AG08396 (cell line): ENCODE results near the gene ADORA1.

Experiments used
- DNase-seq: peaks from one replicate; pipeline ENCODE4 v3.0.0; 2012; ENCODE audit warnings: low spot score, mixed read lengths

The ADORA1 gene

DNA sequence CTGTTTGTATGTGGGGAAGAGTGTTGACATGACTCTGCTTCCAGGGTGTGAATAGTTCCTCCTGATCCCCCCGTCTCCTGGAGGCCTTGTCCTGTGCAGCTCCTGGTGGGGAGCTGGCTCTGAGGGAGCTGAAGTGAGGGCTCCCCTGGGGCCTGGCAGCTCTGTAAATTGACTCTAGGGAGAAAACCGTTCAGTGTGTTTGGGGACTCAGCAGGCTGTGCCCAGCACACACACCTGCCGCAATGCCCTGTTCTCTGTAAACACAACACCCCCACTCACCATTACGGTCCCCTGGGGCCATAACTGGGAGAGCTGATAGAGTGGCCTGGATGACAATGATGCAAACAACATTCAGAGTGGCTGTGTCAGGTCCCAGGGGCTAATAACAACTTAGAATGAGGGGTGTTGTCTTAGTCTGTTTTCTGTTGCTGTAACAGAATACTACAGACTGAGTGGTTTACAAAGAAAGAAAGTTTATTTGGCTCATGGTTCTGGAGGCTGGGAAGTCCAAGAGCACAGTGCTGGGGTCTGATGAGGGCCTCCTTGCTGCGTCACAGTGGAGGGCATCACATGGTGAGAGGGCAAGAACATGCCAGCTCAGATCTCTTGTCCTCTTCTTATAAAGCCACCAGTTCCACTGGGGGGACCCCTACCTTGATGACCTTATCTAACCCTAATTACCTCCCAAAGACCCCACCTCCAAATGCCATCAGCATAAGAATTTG is 15.3 kb downstream of the ADORA1 start:
- no peak for DNase-seq

DNA sequence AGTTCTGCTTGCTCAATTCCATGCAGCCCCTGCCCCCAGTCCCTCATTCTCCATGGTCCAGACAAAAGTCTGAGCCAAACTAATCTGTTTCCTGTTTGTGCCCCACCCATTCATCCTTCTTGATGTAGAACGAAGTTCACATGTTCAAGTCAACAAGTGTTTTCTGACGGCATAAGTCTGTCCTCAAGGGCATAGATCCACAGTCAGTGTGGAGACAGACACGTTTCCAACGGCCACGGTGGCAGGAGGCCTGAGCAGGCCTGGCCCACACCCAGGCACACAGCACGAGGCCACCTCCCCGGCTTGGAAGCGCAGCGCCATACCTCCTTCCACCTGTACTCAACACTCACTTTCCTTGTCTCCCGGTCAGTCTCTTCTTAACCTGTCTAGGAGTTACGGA is 16.1 kb downstream of the ADORA1 start:
- no peak for DNase-seq

DNA sequence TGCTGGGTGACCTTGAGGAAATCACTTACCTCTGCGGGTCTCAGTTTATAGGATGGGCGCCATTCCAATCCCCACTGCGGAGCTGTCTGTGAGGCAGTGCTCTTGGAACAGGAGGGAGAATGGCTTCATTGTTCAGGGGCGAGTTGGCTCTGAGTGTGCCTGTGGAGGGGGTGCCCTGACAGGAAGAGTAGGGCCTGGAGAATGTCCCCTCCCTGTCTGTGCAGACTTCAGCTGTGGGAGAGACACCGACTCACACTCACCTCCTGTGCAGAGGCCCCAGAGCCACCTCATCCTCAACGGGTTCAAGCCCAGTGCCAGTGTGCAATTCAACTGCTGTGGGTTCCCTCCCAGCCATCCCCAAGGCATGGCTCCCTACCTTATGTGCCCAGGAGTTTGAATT is 17.1 kb downstream of the ADORA1 start:
- no peak for DNase-seq

DNA sequence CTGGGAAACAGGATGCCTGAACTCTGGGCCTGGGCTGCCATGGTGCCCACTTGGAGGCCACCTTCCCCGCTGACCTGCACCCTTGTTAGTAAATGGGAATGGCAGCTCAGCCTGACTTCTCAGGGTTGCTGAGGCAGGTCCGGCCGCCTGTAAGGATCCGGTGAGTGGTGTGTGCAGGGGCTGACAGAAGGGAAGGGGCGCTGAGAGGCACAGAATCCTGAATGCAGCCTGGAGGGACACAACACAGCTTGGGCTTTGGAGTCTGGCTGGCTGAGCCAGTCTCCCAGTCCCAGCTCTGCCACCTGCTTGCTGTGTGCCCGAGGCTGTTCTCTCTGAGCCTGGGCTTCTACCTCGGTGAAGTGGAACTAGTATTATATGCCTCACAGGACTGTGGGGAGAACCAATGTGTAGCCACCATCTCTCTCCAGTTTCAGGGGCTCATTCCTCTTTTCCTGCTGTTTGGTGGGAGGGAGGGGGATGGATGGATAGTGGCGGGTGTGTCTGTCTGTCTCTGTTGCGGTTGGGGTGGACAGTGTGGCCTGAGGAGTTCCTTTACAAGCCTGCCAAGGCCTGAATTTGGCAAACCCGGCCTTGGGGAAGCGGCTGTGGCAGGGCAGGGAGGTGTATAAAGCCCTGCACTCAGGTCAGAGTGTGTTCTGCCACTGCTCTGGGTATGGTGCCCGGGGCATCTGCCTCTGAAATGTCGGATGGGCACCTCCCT is 18.0 kb downstream of the ADORA1 start:
- DNase-seq: no peak

DNA sequence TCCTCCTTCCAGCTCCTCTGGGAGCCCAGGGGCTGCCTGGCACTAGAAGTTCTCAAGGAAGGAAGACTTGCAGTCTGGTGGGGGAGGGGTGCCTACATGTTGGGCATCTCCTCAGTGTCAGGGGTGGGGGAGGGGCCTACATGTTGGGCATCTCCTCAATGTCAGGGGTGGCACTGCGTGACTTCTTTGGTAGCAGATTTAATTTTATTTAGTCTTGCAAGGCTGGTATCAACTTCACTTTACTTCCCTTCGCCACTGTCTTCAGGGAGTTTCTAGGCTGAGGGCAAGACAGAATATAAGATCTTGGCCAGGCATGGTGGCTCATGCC is 18.5 kb downstream of the ADORA1 start:
- no peak for DNase-seq

DNA sequence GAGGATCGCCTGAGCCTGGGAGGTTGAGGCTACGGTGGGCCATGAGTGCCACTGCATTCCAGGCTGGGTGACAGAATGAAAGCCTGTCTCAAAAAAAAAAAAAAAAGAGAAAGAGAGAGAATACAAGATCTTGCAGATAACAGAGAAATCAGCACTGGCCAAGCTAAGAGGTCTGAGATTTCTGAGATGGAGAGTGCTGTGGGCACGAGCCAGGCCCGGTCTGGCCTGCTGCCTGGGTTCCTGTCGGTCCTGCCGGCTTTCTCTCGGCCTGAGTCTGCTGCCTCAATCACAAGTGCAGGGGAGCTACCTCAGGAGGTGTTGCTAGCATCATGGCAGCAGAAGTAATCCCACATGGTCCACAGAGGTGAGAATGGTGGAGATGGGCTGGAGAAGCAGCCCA is 19.0 kb downstream of the ADORA1 start:
- no peak for DNase-seq

DNA sequence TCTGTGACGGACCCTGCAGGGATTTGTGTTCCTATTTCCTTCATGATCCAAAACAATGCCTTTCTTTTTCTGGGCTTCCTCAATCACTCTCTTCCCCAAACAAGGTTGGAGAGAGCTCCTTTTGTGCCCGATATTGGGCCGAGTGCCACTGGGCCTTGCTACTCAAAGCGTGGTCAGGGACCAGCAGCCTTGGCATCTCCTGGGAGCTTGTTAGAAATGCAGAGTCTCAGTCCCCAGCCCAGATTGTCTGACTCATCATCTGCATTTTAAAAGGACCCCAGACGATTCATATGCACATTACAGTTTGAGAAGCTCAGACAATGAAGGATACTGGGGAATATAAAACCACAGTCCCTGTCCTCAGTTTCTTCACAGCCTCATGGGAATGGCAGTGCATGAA is 19.9 kb downstream of the ADORA1 start:
- no peak for DNase-seq

DNA sequence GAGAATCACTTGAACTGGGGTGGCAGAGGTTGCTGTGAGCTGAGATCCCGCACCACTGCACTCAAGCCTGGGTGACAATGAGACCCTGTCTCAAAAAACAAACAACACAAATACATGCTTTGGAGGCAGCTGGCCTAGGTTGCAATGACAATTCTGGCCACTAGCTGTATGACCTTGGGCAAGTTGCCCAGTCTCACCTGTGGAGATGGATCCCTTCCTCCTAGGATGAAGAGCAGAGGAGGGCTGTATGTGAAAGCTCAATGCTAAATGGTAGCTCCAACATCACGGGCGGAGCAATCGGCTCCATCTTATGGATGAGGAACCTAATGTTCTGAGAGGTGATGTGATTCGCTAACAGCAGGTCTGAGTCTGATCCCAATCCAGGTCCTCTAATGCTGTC is 20.6 kb downstream of the ADORA1 start:
- no peak for DNase-seq

DNA sequence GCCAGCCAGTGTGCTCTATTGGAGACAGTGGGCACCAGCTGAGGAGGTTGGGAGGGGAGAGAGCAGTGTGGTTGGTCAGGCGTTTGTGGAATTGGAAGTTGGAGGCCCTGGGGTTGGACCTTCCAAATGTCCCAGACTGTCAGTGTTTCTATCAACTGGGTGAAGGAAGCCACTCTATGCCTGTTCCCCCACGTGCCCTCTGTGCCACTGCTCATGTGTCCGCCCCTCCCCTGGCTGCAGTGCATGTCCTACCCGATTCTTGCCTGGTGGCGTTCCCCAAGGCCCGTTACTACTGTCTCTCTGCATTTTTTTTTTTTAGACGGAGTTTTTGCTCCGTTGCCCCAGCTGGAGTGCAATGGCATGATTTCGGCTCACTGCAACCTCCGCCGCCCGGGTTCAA is 21.1 kb downstream of the ADORA1 start:
- no peak for DNase-seq

DNA sequence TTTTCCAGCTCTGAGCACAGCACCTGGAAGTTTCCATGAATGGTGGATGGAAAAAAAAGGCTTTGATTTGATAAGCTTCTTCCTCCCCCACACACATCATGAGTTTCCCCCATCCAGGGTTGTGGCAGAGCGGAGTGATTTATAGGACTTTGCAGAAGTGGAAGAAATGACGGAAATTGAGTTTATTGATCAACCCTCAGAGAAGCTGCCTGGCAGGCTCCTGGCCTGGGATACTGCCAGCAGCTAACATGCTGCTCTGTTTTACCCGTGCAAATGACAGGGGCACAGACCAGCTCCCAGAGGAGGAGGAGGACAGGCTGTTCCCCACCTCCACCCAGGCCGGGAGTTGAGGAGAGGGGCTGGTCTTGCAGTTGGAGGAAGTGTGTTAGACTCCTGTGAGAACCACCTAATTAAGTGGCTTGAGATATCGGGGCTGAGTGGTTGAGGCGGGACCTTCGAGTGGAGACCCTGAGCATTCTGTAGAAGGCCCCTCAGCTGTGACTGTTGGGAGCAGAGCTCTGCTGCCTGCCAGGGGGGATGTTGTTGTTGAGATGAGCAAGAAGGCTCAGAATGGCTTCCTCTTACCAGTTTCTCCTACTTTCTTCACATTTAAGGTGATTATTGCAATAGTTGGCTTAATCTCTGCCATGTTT is 21.8 kb downstream of the ADORA1 start:
- DNase-seq: no peak

DNA sequence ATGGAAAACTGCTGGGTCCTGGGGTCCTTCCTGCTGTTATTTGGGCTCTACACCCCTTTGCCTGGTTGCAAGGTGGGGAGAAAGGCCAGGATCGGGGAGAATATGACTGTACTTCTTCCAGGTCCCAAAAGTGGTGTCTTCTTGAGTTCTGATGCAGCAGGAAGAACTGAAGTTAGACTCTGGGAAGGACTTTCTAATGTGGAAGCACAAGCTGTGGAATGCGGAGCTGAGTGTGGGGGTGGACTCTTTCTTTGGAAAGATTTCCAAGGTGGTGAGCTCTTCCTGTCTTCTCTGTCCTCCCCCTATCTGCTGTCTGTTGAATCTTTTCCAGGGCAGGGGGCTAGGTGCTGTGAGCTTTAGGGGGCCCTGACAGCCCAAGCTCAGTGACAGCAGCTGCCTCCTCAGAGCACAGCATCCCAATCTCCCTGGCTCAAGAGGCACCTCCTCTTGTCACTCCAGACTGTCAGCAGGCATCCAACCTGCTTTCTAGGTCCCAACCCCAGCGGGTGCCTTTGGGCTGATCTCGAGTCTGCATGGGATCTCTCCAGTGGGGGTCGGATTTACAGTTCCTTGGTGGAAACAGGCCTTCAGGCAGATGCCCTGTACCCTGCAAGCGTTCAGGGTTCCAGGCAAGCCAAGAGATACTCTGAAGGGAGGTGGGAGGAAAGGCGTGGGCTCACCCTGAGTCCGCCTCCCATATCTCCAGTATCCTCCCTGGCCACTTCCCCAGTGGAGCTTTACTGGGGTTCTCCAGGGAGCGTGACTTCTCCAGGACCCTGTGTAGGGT is 23.2 kb downstream of the ADORA1 start:
- DNase-seq: no peak

DNA sequence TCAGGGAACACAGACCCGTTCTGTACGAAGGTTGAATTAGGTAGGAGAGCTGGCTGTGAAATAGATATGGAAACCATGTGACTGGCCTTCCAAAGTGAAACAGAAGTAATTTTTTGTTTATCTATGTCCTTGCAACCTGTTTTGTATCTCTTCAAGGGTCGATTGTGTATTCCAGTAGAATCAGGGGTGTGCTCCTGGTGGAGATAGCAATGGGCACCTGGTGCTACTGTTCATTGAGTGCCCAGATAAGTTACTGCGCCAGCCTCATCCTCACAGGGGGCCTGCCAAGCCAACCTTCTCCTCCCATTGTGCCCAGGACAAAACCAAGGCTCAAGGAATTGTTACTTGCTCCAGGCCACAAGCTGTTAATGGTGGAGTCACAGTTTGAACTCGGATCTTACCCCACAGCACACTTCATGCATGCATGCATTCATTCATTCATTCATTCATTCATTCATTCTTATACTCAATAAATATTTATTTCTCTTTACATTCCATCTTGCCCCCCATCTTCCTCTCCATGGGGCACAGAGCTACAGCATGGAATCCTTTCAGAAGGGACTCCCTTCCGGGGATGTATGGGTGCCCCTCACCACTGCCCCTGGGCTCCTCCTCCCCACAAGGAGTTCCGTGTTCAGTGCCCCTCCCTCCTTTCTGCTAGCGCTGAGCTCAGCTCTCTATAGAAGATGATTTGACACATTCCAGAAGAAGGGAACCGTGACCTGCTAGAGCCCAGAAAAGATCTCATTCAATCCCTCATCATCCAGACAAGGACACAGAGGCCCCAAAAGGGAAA is 24.0 kb downstream of the ADORA1 start:
- DNase-seq: no peak

DNA sequence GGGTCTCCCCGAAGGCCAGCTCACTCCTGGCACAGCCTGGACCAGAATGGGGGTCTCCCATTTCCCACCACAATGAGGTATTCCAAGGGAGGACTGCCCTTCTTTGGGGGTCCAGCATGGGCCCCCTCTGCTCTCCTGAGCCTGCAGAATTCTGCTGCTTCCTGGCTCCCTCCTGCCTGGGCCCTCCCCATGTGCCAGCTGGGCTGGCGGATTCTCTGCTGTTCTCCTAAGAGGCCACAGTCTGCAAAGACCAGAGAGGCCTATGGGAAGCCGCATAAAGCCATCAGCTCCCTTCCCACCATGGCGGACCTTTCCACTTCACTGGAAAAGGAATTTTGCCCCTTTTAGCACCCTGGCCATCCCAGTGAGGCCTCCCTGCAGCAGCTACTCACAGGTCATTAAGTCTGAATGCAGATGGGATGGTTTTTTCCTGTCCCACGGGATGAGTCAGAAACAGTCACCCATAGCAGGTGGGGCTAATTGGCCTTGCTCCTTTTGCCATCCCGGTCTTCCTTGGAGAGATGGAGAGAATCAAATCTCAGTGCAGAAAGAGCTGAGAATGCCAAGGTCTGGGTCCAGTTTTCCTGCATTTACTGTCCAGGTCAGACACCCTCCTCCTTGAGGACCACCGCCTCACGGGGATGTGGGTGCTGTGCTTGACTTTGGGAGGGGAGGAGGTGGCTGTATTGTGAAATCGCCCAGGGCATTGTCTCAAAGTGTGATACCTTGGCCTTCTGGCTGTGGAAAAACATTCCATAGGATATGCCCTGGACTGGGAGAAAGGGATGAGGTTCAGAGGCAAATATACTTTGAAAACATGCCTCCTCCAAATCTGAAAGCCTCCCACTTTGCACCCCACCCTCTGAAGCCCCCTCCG is 24.9 kb downstream of the ADORA1 start:
- peak; percentile 44 for DNase-seq

DNA sequence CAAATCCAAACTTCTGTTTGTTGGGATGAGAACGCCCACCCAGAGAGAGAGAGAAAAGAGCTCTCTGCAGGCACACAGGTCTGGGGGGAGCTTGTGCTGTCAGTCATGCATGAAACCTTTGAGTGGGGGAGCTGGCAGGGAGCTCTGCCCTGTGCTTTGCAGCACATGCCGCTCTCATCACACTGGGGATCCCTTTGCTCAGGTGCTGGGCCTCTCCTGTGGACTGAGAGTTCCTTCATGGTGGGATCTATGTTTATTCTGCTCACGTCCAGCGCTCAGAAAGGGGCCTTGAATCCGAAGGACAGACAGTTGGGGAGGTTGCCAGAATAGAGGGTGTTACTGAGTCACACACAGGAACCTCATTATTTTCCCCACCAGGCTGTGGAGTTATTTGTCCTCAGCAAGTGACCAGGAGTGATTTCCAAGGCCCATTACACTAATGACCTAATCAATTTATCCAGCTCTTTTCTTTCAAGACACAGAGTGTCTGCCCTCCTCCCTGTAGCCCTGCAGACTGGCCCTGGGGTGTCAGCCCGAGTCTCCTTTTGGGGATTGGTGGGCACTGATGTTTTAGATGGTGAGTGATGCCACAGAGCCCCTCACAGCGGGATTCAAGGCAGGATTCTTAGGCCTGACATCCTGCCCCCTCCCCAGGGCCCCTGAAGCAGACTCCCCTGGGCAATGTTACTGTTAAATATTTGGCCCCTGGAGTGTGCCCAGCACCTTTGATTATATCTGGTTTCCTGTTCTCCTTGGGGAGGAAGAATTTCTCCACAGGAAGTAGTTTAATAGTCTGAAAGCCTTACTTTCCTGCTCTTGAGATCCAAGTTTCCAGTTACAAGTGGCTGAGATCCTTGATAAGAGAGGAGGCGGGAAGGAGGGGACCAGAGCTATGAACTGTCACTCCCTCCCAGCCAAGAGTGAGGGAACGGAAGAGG is 25.8 kb downstream of the ADORA1 start:
- DNase-seq: no peak

DNA sequence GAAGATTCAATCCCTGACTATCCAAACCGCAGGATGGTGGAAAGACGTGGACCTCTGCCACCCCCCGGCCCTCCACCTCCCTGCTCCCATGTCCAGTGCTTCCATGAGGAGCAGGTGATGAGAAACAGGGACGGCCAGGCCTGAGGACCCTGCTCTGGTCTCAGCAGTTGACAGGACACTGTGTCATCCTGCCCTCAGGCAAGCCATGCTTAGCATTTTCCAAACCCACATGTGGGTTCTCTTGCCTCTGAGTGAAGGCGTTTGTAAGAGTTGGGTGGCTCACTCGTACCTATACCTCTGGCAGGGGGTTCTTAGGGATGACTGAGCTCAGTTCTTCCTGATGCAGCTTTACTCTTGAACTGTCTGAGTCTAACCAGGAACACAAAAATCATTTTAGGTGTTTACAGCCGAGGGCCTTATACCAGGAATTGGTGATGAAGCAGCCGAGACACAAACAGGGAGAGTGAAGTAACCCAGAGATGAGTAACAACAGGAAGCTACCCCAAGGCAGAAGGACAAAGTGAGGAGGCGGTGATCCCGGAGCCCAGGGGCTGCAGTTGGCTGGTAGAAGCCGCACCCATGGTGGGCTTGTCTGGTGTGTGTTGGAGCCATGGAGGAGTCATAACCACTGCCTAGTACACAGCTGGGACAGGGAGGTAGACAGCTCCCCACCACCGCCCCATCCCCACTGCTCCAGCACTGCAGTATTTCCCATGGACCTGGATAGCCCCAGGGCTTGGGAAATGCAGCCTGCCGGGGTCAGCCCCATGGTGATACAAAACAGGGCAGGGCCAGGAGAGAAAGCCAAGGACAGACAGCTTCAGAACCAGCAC is 26.7 kb downstream of the ADORA1 start:
- DNase-seq: no peak

DNA sequence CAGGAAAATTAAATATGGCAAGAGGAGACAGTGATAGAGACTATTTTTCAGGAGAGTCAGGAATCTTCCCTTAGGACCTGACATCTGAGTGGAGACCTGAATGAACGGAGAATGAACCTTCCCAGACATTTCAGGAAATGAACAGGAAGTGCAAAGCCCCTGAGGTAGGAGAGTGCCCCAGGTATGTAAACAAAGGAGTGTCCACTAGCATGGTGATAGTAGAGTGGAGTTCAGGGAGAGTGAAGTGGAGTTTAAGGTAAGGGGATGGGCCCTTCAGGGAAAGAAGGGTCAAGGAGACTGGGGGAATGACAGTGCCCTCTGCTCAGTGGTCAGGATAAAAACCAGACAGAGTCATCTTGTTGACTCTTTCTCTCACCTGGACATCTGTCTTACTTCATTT is 28.8 kb downstream of the ADORA1 start:
- DNase-seq: no peak

DNA sequence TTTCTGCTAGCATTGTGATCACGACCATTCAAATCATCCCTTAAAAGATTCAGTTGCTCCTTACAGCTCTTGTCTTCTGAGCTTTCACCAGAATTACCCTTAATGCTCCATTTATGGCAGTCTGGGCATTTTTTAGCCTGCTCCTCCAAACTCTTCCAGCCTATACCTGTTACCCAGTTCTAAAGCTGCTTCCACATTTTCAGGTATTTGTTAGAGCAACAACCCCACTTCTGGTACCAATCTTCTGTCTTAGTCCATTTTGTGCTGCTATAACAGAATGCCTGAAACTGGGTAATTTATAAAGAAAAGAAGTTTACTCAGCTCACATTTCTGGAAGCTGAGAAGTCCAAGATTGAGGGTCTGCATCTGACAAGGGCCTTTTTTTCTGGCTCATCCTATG is 30.9 kb downstream of the ADORA1 start:
- no peak for DNase-seq

DNA sequence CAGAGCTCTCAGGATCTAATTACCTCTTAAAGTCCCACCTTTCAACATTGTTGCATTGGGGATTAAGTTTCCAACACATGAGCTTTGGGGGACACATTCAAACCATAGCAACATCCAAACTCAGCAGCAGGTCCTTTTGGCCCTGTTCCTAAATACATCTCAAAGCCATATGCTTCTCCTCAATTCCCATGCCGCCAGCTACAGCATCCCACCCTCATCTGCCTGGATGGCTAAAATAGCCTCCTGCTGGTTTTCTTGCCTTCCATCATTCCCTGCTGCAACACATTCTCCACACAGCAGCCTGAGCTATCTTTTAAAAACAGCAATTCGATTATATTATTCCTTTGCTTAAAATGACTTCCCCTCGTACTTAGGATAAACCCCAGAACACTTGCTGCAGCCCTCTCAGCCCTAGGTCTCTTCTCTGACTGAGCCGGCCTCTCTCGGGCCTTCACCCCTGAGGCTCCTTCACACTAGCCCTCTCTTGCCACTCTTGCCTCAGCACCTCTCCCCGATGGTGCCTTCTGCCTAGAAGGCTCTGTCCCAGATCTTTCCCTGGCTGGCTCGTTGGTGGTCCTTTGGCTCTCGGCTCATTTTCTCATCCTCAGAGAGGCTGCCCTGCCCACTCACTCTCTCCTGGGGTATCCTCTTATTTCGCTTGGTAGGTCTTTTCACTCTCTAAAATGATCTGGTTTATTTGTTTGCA is 31.6 kb downstream of the ADORA1 start:
- DNase-seq: no peak
